ENCODE results near the gene TRMT10A.

Gene TRMT10A, protein sequence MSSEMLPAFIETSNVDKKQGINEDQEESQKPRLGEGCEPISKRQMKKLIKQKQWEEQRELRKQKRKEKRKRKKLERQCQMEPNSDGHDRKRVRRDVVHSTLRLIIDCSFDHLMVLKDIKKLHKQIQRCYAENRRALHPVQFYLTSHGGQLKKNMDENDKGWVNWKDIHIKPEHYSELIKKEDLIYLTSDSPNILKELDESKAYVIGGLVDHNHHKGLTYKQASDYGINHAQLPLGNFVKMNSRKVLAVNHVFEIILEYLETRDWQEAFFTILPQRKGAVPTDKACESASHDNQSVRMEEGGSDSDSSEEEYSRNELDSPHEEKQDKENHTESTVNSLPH

DNA sequence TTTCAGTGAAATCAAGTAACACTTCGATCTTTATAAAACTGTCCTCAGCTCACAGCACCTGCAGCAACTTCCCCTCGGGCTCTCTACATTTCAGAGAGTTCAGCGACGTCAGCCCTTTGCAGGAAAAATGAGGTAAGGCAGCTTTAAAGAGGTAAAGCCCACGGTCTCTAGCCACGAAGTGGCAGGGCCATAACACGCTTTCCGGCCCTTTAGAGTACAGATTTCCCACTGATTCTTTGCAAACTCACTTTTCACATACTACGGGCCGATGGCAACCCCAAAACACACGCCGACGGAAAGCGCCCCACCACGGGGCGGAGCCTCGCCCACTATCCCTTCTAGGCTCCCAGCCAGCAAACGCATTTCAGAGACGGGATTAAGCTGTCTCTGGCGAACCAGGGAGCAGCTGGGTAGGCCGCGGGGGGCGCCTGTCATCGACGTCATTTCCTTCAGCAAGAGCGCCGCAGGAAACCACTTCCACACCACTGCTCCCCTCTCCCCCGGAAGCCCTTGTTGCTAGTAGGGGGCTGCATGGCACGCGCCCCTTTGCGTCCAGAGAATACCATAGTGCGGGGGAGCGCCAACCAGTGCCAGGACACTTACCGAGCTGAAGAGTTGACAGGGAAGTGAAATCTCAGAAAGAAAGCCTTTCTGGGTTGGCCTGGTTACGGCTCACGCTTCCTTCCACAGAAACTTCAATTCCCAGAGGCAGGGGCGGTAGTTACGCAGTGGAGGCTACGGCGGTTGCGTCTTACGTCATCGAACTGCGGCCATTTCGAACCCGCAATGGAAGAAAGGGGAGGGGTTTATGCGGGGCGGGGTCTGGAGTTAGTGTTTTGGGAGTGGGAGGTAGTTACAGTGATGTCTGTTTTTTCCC is at the start of gene TRMT10A:
Gene TRMT10A, minus strand, starts transcription at position 730 of the 877 bp plus-strand sequence. CDS start 4,701 bp downstream, outside the sequence.
- TF ChIP-seq, protein P1, sequence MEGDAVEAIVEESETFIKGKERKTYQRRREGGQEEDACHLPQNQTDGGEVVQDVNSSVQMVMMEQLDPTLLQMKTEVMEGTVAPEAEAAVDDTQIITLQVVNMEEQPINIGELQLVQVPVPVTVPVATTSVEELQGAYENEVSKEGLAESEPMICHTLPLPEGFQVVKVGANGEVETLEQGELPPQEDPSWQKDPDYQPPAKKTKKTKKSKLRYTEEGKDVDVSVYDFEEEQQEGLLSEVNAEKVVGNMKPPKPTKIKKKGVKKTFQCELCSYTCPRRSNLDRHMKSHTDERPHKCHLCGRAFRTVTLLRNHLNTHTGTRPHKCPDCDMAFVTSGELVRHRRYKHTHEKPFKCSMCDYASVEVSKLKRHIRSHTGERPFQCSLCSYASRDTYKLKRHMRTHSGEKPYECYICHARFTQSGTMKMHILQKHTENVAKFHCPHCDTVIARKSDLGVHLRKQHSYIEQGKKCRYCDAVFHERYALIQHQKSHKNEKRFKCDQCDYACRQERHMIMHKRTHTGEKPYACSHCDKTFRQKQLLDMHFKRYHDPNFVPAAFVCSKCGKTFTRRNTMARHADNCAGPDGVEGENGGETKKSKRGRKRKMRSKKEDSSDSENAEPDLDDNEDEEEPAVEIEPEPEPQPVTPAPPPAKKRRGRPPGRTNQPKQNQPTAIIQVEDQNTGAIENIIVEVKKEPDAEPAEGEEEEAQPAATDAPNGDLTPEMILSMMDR (IDR thresholded peaks at IDR 0.05; ENCODE audit: low read depth, low read length), result no peak; the same call in 1 of the 2 replicates
- peak; percentile 94 for DNase-seq (ENCODE audit: extremely low read depth, low read depth)

DNA sequence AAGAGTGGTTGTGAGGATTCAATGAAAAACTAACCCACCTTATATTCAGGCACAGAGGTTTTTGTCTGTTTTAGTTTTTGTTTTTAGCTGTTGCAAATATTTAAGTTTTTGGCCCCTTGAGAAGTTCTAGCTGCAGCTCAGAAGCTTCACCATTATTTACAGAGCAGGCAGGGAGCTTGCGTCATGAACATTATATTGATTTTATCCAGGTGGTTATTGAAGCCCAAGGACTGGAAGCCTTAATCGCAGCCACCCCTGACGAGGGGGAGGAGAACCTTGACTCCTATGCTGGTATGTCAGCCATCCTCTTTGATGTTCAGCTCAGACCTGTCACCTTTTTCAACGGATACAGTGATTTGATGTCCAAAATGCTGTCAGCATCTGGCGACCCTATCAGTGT is 48.9 kb upstream of the TRMT10A start:
- TF ChIP-seq, protein P1 (IDR thresholded peaks at IDR 0.05; ENCODE audit: low read depth, low read length), result no peak
- DNase-seq (ENCODE audit: extremely low read depth, low read depth), result no peak

DNA sequence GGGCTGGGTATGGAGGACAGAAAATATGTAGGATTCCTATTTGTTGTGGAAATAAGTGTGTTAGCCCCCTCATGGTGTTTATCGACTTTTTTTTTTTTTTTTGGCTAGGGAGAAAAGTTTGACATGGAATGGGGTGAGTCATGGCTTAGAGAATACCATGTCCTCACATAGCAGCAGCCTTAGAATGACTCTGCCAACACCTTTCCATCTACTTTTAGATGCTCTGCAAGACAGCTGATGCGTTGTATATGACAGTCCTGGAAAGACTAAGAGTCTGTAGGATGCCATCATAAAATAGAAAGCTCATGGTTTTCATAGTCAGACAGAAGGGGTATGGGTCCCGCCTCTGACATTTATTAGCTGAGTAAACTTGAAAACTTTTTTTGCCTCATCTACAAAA is 48.4 kb upstream of the TRMT10A start:
- TF ChIP-seq, protein P1 (IDR thresholded peaks at IDR 0.05; ENCODE audit: low read depth, low read length), result no peak
- no peak for DNase-seq (ENCODE audit: extremely low read depth, low read depth)

DNA sequence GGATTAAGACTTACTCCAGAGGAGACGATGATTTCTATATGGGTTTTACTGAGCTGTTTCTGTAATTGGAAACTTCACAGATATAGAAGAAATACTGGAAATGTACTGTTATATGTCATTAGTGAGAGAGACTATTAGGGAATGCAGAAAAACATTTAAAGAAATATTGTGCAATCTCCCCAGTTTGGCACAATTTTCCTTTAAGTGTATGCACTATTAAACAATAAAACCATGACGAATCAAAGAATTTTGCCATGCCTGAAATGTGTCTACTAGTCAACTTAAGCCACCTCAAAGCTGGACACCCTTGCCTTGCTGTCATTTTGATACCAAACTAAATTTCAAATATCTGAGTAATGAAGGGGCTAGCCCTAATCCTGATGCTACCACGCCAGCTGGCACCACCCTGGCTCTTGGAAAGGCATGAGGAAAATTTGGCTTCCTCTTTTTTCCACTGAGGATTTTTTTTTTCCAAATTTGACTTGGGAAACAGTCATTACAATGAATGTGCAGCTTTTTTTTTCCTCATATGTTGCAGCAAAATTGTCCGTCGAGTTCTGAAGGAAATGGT is 46.9 kb upstream of the TRMT10A start:
- TF ChIP-seq, protein P1 (IDR thresholded peaks at IDR 0.05; ENCODE audit: low read depth, low read length), result no peak
- no peak for DNase-seq (ENCODE audit: extremely low read depth, low read depth)

DNA sequence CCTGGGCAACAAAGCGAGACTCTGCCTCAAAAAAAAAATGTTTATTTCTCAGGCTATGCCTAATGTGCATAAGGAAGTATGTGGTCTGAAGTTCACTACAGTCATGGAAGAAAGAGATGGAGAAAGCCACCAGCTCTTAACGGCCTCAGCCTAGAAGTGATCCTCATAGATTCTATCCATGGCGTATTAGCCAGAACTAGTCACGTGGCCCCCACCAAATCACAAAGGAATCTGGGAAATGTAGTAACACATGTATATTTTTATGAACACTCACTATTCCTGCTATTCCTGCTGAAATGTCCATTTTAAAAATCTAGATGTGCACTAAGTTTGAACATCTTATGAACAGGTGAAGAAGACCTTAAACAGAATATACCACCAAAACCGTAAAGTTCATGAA is 44.6 kb upstream of the TRMT10A start:
- TF ChIP-seq, protein P1 (IDR thresholded peaks at IDR 0.05; ENCODE audit: low read depth, low read length), result no peak
- DNase-seq (ENCODE audit: extremely low read depth, low read depth), result no peak

DNA sequence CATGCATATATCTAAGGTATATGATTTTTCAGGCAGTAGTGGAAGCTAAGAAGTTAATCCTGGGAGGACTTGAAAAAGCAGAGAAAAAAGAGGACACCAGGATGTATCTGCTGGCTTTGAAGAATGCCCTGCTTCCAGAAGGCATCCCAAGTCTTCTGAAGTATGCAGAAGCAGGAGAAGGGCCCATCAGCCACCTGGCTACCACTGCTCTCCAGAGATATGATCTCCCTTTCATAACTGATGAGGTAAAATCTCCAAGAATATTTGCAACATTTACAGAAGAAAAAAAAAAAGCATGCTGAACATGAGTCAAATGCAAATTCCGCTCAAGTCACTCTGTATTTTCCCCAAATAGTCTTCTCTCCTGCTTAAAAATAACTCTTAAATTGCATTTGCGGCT is 42.9 kb upstream of the TRMT10A start:
- DNase-seq (ENCODE audit: extremely low read depth, low read depth), result no peak
- TF ChIP-seq, protein P1 (IDR thresholded peaks at IDR 0.05; ENCODE audit: low read depth, low read length), result no peak
